ENCODE data around the gene SLC6A3.
"Not testable (repeated sequence)": the region's sequence is repeated elsewhere in the genome, so short reads cannot be mapped to it uniquely, and the experiment has no call there.

SLC6A3 gene

GRCh38 chr5:1385395-1386273 lies 59.6 kb downstream of the SLC6A3 start:
- peak; percentile 86 for DNase-seq

GRCh38 chr5:1384521-1384920 lies 60.7 kb downstream of the SLC6A3 start:
- no peak for DNase-seq

- DNase-seq = no peak
These were observed 61.3 kb downstream of the SLC6A3 start for GRCh38 chr5:1383886-1384401.

- DNase-seq = no peak
These were observed 61.9 kb downstream of the SLC6A3 start for GRCh38 chr5:1383344-1383743.

GRCh38 chr5:1382248-1382700 lies 63.0 kb downstream of the SLC6A3 start:
- no peak for DNase-seq

- no peak for DNase-seq
These were observed 63.6 kb downstream of the SLC6A3 start for GRCh38 chr5:1381370-1382247.

- DNase-seq = no peak
These were observed 64.3 kb downstream of the SLC6A3 start for GRCh38 chr5:1380910-1381309.

GRCh38 chr5:1380011-1380817 lies 65.0 kb downstream of the SLC6A3 start:
- DNase-seq = peak; percentile 53

- DNase-seq = no peak
These were observed 66.2 kb downstream of the SLC6A3 start for GRCh38 chr5:1378866-1379659.

- no peak for DNase-seq
These were observed 67.1 kb downstream of the SLC6A3 start for GRCh38 chr5:1378096-1378495.

GRCh38 chr5:1376981-1377380 lies 68.3 kb downstream of the SLC6A3 start:
- DNase-seq = no peak

GRCh38 chr5:1375871-1376810 lies 69.1 kb downstream of the SLC6A3 start:
- DNase-seq = no peak

GRCh38 chr5:1374679-1375055 lies 70.6 kb downstream of the SLC6A3 start:
- DNase-seq = no peak

- no peak for DNase-seq
These were observed 71.1 kb downstream of the SLC6A3 start for GRCh38 chr5:1374030-1374678.

GRCh38 chr5:1371972-1372342 lies 73.3 kb downstream of the SLC6A3 start:
- DNase-seq = not testable (repeated sequence)

- no peak for DNase-seq
These were observed 73.8 kb downstream of the SLC6A3 start for GRCh38 chr5:1371218-1371971.

GRCh38 chr5:1370006-1370405 lies 75.2 kb downstream of the SLC6A3 start:
- no peak for DNase-seq

GRCh38 chr5:1368756-1369155 lies 76.5 kb downstream of the SLC6A3 start:
- DNase-seq = no peak

GRCh38 chr5:1368236-1368635 lies 77.0 kb downstream of the SLC6A3 start:
- DNase-seq = no peak

All from eye (tissue), 1 donor.